GM18517 (cell line): ENCODE results near the gene GPR37L1.
"Not testable (repeated sequence)": the region's sequence is repeated elsewhere in the genome, so short reads cannot be mapped to it uniquely, and the experiment has no call there.

Experiments used
- ATAC-seq: cut with Tn5 transposase; IDR thresholded peaks from one replicate; pipeline ENCODE4 v1.9.1; 2021; ENCODE audit warnings: mild to moderate bottlenecking, moderate library complexity; ENCODE audit not compliant: unreplicated experiment

GPR37L1 gene

DNA sequence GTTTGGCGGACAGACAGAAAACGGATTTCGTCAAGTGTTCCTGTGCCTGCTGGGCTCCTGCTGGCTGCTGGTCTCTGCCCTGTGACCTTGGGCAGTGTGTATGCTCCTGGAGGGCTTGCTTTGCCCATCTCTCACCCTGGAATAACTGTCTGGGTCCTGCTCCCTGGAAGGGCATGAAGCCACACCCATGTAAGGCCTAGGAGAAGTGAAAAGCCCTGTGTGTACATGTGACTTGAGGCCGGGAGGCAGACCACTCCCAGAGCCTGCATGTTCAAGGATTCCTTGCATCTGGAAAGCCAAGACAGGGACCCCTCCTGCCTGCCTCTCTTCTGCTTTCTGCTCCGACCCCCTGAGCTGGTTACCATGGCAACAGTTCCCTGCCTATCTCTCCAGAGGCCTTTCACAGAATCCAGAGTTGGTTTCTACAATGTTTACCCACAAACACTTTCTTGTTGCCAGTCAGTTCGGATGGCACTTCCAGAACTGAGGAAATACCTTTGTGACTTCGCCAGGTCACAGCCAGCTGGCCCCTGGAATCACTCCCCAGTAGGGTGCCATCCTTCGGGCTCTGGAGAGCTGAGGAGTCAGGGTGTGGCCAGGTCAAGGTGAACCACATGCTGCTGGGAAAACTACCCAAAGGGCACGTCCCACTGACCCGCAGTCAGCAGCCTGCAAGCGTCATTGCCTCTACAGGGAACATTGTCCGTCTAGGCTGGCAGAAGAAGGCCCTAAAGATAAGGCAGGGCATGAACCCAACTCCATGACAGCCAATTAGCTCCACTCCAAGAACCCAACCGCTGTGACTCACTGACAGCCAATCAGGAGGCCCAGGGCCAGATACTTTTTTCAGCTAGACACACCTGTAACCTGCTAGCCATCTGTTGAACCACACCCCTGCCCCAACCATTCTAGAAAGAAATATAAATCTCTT lies 14.7 kb upstream of the GPR37L1 start:
- ATAC-seq, result no peak

- ATAC-seq, result no peak
Measured at GRCh38 chr1:202110977-202111376, 11.7 kb upstream of the GPR37L1 start.

DNA sequence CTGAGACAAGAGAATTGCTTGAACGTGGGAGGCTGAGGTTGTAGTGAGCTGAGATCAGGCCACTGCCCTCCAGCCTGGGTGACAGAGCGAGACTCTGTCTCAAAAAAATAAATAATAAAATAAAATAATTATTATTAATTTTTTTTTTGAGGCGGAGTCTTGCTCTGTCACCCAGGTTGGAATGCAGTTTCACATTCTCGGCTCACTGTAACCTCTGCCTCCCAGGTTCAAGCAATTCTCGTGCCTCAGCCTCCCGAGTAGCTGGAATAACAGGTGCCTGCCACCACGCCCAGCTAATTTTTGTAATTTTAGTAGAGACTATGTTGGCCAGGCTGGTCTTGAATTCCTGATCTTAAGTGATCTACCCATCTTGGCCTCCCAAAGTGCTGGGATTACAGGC lies 11.1 kb upstream of the GPR37L1 start:
- ATAC-seq, result not testable (repeated sequence)

- ATAC-seq, result no peak
Measured at GRCh38 chr1:202112859-202113689, 9.6 kb upstream of the GPR37L1 start.

DNA sequence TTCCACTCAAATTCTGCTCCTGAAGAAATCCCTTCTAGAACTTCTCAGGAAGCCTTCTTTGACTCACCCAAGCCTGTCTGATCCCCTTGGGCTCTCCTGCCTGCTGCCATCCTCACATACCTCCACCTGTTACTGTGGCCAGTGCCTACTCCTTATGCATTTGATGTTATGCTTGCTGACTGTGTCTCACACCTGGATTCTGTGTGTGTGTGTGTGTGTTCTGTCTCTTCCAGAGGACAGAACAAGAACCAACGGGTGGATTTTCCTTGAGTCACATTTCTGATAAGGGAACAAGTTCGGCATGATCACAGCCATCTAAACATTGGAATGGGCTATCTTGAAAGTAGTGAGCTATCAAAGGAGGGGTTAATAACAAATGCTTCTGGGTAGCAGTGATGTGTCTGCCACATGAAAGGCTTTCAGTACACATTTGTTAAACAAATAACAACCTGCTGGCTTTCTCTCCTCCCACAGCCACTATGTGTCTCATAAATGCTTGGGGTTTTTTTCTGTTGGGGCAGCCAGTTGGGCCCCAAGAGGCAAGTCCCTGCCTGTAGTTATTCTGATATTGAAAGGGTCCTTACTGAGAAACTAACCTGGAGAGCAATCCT lies 8.9 kb upstream of the GPR37L1 start:
- ATAC-seq, result no peak

DNA sequence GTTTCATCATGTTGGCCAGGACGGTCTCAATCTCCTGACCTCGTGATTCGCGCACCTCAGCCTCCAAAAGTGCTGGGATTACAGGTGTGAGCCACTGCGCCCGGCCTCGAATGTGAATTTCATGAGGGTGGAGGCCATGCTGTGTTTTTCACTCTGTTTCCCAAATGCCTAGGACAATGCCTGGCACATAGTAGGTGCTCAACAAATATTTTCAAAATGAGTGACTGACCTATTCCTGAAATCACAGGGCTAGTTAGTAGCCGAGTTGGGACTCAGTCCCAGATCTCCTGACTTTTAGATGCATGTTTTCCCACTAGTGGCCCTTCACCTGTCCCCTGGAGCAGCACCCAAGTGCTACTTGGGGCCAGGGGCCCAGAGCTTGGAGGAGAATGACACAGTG lies 6.4 kb upstream of the GPR37L1 start:
- no peak for ATAC-seq

DNA sequence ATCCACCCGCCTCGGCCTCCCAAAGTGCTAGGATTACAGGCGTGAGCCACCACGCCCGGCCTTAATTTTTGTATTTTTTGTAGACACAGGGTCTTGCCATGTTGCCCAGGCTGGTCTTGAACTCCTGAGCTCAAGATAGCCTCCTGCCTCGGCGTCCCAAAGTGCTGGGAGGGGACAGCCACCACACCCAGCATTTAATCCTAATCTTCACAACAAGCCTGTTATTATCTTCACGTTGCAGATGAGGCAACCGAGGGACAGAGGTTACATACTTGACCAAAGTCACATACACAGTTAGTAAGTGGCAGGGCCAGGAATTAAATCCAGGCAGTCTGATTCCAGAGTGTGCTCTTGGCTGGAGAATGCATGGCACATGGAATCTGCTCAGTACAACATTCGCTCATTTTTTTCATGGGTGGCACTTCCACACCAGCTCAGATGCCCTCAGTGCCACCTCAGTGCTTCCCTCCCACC lies 4.8 kb upstream of the GPR37L1 start:
- ATAC-seq, result no peak

DNA sequence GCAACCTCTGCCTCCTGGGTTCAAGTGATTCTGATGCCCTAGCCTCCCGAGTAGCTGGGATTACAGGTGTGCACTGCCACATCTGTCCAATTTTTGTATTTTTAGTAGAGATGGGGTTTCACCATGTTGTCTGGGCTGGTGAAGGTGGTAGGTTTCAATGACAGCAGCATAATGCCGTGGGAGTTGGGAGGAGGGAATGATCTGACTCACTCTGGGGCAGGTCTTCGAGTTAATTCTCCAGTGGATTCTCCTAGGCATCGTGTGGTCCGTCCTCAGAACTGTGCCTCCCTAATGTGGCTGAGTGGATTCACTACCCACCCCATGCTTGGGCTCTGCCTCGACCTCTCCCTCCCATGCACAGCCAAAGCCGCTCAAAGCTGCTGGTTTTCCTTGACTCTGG lies 1.7 kb upstream of the GPR37L1 start:
- no peak for ATAC-seq

DNA sequence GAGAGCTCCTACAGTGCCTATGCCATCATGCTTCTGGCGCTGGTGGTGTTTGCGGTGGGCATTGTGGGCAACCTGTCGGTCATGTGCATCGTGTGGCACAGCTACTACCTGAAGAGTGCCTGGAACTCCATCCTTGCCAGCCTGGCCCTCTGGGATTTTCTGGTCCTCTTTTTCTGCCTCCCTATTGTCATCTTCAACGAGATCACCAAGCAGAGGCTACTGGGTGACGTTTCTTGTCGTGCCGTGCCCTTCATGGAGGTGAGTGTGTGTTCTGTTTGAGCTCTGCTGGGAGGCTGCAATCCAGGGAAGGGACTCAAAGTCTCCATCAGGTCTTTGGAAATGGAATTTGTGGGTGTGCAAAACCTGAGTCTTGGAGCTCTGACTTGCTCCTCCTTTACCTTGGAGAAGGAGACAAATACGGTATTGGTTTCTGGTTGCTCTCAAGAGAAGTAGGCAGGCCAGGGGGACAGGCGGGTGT lies 658 bp downstream of the GPR37L1 start:
- no peak for ATAC-seq

- ATAC-seq, result no peak
Measured at GRCh38 chr1:202124142-202124541, 1.4 kb downstream of the GPR37L1 start.

DNA sequence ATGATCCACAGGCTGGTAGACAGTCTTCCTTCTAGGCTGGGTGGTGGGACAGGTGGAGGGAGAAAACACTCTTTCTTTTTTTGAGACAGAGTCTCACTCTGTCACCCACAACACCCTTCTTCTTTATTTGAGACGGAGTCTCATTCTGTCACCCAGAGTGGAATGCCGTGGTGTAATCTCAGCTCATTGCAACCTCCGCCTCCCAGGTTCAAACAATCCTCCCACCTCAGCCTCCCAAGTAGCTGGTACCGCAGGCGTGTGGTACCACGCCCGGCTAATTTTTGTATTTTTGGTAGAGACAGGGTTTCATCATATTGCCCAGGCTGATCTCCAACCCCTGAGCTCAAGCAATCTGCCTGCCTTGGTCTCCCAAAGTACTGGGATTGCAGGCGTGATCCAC lies 2.9 kb downstream of the GPR37L1 start:
- no peak for ATAC-seq

DNA sequence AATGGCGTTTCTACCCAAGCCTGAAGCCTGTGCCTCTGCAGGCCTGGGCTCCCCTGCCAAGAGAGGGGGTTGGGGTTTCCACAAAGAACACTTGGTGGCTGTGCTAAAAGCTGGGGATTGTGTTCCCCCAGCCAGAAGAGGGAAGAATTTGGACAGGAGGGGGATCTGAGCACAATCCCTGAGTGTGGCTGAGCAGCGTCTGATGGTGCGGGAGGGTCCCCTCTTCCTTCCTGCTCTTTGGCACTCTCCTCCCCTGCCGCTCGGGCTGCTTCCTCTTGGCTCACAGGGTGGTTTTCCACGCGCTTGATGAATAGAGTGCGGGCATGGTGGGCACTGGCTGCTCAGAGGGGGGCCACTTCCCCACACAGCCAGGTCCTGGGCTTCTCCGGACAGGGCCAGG lies 3.7 kb downstream of the GPR37L1 start:
- ATAC-seq, result no peak

DNA sequence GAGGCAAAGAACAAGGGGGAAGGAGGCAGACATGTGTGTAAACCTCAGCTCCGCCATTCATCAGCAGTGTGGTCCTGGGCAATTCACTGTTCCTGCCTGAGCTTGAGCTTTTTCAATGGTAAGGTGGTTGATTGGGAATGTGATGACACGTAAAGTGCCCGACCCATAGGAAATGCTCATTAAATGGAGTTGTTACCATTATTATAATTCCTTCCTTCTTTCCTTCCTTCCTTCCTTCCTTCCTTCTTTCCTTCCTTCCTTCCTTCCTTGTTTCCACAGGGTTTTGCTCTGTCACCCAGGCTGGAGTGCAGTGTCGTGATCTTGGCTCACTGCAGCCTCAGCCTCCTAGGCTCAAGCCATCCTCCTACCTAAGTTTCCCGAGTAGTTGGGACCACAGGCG lies 4.3 kb downstream of the GPR37L1 start:
- ATAC-seq, result no peak

DNA sequence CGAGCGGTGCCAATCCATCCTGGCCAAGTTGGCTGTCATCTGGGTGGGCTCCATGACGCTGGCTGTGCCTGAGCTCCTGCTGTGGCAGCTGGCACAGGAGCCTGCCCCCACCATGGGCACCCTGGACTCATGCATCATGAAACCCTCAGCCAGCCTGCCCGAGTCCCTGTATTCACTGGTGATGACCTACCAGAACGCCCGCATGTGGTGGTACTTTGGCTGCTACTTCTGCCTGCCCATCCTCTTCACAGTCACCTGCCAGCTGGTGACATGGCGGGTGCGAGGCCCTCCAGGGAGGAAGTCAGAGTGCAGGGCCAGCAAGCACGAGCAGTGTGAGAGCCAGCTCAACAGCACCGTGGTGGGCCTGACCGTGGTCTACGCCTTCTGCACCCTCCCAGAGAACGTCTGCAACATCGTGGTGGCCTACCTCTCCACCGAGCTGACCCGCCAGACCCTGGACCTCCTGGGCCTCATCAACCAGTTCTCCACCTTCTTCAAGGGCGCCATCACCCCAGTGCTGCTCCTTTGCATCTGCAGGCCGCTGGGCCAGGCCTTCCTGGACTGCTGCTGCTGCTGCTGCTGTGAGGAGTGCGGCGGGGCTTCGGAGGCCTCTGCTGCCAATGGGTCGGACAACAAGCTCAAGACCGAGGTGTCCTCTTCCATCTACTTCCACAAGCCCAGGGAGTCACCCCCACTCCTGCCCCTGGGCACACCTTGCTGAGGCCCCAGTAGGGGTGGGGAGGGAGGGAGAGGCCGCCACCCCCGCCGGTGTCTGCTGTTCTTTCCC lies 5.3 kb downstream of the GPR37L1 start:
- no peak for ATAC-seq

- no peak for ATAC-seq
Measured at GRCh38 chr1:202129453-202130296, 7.0 kb downstream of the GPR37L1 start.

DNA sequence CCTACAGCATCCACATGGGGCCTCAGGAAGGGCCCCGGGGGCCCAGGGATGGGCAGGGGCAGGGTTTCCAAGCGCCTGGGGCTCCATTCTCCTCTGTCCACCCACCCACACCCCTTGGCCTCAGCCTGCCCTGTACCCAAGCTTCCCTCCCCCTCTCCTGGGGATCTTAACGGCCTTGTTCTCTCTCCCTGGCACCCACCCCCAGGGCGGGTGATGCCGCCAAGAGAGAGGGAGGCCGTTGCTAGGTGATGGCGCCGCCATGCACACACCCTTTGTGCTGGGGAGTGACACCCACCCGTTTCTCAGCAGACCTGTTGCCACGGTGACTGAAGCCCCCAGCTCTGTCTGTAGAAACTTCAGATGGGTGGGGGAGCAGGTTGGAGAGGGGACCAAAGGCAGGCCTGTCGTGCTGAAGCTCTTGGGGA lies 7.6 kb downstream of the GPR37L1 start:
- no peak for ATAC-seq

DNA sequence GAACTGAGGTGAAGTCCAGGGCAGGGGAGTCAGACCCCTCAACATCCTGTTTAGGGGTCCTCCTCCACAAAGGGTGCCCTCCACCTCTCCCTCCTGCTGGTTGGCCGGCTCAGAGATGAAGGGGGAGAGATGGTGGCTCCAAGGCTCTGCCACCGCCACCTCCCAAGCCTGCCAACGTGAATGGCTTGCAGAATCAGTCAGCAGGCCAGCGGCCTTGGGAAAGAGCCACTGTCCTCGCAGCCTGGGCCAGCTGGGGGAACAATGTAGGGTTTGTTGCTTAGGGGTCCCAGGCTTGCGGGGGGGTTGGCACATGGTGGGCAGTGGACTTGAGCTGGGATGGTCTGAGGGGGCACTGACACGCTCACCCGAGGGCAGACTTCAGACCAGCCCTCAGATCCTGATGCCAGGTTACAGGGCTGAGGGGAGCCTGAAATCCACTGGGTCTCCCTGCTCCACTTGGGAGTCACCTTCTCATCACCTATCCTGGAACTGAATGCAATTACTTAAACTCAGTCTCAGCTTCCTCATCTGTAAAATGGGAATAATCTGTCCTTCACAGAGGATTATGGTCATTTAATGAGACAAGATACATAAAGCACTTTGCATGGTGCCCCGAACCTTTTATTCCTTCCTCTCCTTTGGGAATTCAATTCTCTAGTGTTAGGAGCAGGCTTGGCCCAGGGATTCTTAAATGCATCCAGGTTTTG lies 8.3 kb downstream of the GPR37L1 start:
- ATAC-seq, result no peak

DNA sequence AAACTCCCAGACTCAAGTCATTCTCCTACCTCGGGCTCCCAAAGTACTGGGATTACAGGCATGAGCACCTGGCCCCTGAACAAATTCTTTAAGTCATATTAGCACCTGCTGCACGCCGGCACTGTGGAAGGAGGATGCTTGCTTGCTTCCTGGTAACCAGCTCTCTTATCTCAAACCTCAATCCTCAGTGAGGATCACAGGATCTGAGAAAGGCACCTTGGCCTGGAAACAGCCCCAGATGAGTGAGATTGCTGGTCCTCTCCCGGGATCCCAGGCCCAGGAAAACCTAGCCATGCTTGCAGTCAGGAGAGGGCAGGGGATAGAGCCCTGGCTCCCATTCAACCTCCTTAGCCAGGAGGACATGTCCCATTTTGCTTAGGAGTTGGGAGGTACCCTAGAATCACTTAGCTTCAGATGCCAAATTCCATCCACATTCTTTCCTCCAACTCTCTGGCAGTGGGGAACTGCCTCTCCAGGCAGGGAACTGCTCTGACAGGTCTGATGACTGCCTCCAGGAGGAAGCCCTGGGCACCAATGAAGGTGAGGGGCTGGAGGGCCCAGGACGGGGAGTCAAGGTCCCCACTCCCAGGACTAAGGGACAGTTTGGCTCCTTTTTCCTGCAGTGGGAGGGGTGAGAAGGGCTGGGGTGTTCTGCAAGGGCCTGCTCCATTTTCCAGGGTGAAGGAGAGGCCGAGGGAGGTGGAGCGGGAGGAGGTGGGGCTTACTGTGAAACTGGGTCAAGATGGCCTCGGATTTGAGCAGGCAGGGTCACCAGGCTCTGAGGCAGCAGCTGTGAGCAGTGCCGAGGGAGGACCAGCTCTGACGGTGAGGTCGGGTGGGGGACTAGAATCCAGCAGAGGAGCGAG lies 9.5 kb downstream of the GPR37L1 start:
- ATAC-seq, result no peak
